H9 (cell line): ENCODE data around the gene TMC6. TPM values are rescaled to one million over a fixed set of nuclear protein-coding genes. Genes with fewer than 3 reads are reported as not detected.
A peak's percentile ranks its signal among the peaks of the same experiment; 100 is the strongest.

Source experiments
- DNase-seq: peaks from one replicate; pipeline ENCODE4 v3.0.0-alpha.2; 2017
- H2AFZ ChIP-seq: one replicate; pipeline ENCODE4 v1.6.1; 2013; ENCODE audit warnings: mild to moderate bottlenecking, low read length, control low read depth, moderate library complexity
- H2AK5ac ChIP-seq: 2 replicates; pipeline ENCODE4 v1.6.1; 2013; ENCODE audit warnings: low read length, control low read depth, mixed read lengths; ENCODE audit not compliant: insufficient read length
- H2BK120ac ChIP-seq: one replicate; pipeline ENCODE4 v1.6.1; 2013; ENCODE audit warnings: low read depth, mild to moderate bottlenecking, low read length, control low read depth, inconsistent platforms; ENCODE audit not compliant: poor library complexity, severe bottlenecking
- H2BK12ac ChIP-seq: 2 replicates; pipeline ENCODE4 v1.6.1; 2013; ENCODE audit warnings: low read length, control low read depth, mixed read lengths, low read depth; ENCODE audit not compliant: insufficient read length
- H2BK15ac ChIP-seq: 2 replicates; pipeline ENCODE4 v1.6.1; 2013; ENCODE audit warnings: low read depth, low read length, control low read depth
- H2BK20ac ChIP-seq: one replicate; pipeline ENCODE4 v1.6.1; 2013; ENCODE audit warnings: low read depth, mild to moderate bottlenecking, low read length, control low read depth, inconsistent platforms; ENCODE audit not compliant: poor library complexity, severe bottlenecking
- H2BK5ac ChIP-seq: 2 replicates; pipeline ENCODE4 v1.6.1; 2013; ENCODE audit warnings: low read length, control low read depth, mixed read lengths; ENCODE audit not compliant: insufficient read length
- H3K14ac ChIP-seq: 2 replicates; pipeline ENCODE4 v1.6.1; 2013; ENCODE audit warnings: low read length, control low read depth; ENCODE audit not compliant: insufficient read depth
- H3K18ac ChIP-seq: 2 replicates; pipeline ENCODE4 v1.6.1; 2013; ENCODE audit warnings: low read depth, mild to moderate bottlenecking, mixed read lengths, low read length, control low read depth; ENCODE audit not compliant: insufficient read length
- H3K23ac ChIP-seq: 2 replicates; pipeline ENCODE4 v1.6.1; 2013; ENCODE audit warnings: low read length, control low read depth, mixed read lengths, low read depth; ENCODE audit not compliant: insufficient read length
- H3K23me2 ChIP-seq: 2 replicates; pipeline ENCODE4 v1.6.1; 2013; ENCODE audit warnings: low read depth, mild to moderate bottlenecking, mixed read lengths, low read length, control low read depth; ENCODE audit not compliant: insufficient read length, poor library complexity, severe bottlenecking
- H3K27ac ChIP-seq: 2 replicates; pipeline ENCODE4 v1.5.1; 2013; ENCODE audit warnings: low read length, control low read depth, mixed read lengths, low read depth; ENCODE audit not compliant: insufficient read length
- H3K27me3 ChIP-seq: 2 replicates; pipeline ENCODE4 v1.6.1; 2013; ENCODE audit warnings: low read length, control low read depth, inconsistent platforms; ENCODE audit not compliant: insufficient read depth
- H3K4ac ChIP-seq: 2 replicates; pipeline ENCODE4 v1.6.1; 2013; ENCODE audit warnings: low read depth, mild to moderate bottlenecking, control low read depth, inconsistent platforms, low read length, moderate library complexity
- H3K4me1 ChIP-seq: 2 replicates; pipeline ENCODE4 v1.6.1; 2013; ENCODE audit warnings: low read length, control low read depth, inconsistent platforms; ENCODE audit not compliant: insufficient read depth
- H3K4me2 ChIP-seq: 2 replicates; pipeline ENCODE4 v1.6.1; 2013; ENCODE audit warnings: low read length, control low read depth, mixed read lengths; ENCODE audit not compliant: insufficient read length, insufficient read depth
- H3K56ac ChIP-seq: 2 replicates; pipeline ENCODE4 v1.6.1; 2013; ENCODE audit warnings: low read depth, mild to moderate bottlenecking, mixed read lengths, low read length, control low read depth; ENCODE audit not compliant: insufficient read length
- H3K79me1 ChIP-seq: 2 replicates; pipeline ENCODE4 v1.6.1; 2013; ENCODE audit warnings: low read depth, mild to moderate bottlenecking, moderate library complexity, low read length, control low read depth, inconsistent platforms; ENCODE audit not compliant: insufficient read depth, poor library complexity, severe bottlenecking
- H3K79me2 ChIP-seq: 2 replicates; pipeline ENCODE4 v1.6.1; 2013; ENCODE audit warnings: low read length, control low read depth, inconsistent platforms; ENCODE audit not compliant: insufficient read depth
- H3K9ac ChIP-seq: 2 replicates; pipeline ENCODE4 v1.6.1; 2013; ENCODE audit warnings: low read length, control low read depth, mixed read lengths; ENCODE audit not compliant: insufficient read length; ENCODE audit errors: extremely low read depth
- H3K9me3 ChIP-seq: one replicate; pipeline ENCODE4 v1.6.1; 2013; ENCODE audit warnings: low read depth, low read length, inconsistent platforms; ENCODE audit not compliant: control insufficient read depth
- H3T11ph ChIP-seq: one replicate; pipeline ENCODE4 v1.6.1; 2013; ENCODE audit warnings: mild to moderate bottlenecking, low read length, control low read depth, inconsistent platforms
- H4K20me1 ChIP-seq: one replicate; pipeline ENCODE4 v1.6.1; 2013; ENCODE audit not compliant: control insufficient read depth, insufficient read length, insufficient read depth
- H4K5ac ChIP-seq: 2 replicates; pipeline ENCODE4 v1.6.1; 2013; ENCODE audit warnings: low read depth, mild to moderate bottlenecking, mixed read lengths, low read length, control low read depth; ENCODE audit not compliant: insufficient read length
- H4K8ac ChIP-seq: replicated peaks from 2 replicates; pipeline ENCODE4 v1.6.1; 2013; ENCODE audit warnings: low read length, control low read depth, mixed read lengths, low read depth; ENCODE audit not compliant: insufficient read length
- H4K91ac ChIP-seq: 2 replicates; pipeline ENCODE4 v1.6.1; 2013; ENCODE audit warnings: low read depth, mild to moderate bottlenecking, moderate library complexity, mixed read lengths, low read length, control low read depth; ENCODE audit not compliant: insufficient read length
- H3K27ac Mint-ChIP-seq, 3 experiments: 2 replicates in 2 of 3; 3 replicates in 1 of 3; pipeline ENCODE4 v1.8.0; 2020 to 2021; ENCODE audit warnings: mixed read lengths in 3 of 3, mild to moderate bottlenecking in 1 of 3, moderate library complexity in 1 of 3
- H3K27me3 Mint-ChIP-seq: 2 replicates; pipeline ENCODE4 v1.8.0; 2021; ENCODE audit warnings: low read depth, mild to moderate bottlenecking, moderate library complexity, mixed read lengths
- H3K36me3 Mint-ChIP-seq, 3 experiments: 2 replicates in 2 of 3; 3 replicates in 1 of 3; pipeline ENCODE4 v1.8.0; 2020 to 2021; ENCODE audit warnings: low read depth in 3 of 3, mixed read lengths in 3 of 3; ENCODE audit not compliant: insufficient read depth in 1 of 3
- H3K4me1 Mint-ChIP-seq, 2 experiments: 2 replicates each; pipeline ENCODE4 v1.8.0; 2020; ENCODE audit warnings: mixed read lengths in 2 of 2
- H3K4me3 Mint-ChIP-seq, 2 experiments: 2 replicates in 1 of 2; 3 replicates in 1 of 2; pipeline ENCODE4 v1.8.0; 2020 to 2021; ENCODE audit warnings: mild to moderate bottlenecking in 2 of 2, mixed read lengths in 2 of 2, moderate library complexity in 1 of 2
- H3K9me3 Mint-ChIP-seq, 2 experiments: 2 replicates in 1 of 2; 3 replicates in 1 of 2; pipeline ENCODE4 v1.8.0; 2020; ENCODE audit warnings: mild to moderate bottlenecking in 2 of 2, mixed read lengths in 2 of 2, moderate library complexity in 1 of 2
- CTCF ChIP-seq: fragments of 200-600 bp; sonication (generic); conservative IDR thresholded peaks from 3 replicates; pipeline ENCODE4 v1.8.0; 2021; ENCODE audit warnings: antibody characterized with exemption, mild to moderate bottlenecking
- WGBS: extraction: QIAGEN DNeasy Blood & Tissue Kit; methylation state at CpG from one replicate; pipeline ENCODE4 v1.1.7; 2013; ENCODE audit warnings: missing lambda C conversion rate, low lambda C conversion rate, mixed read lengths; ENCODE audit not compliant: insufficient read length; ENCODE audit errors: extremely low coverage; 5-methylcytosine and 5-hydroxymethylcytosine counted together
- total RNA-seq: library from RNA; stranded (reverse); gene quantifications from 2 replicates; pipeline ENCODE4 v1.2.1, GENCODE V29; 2021

TMC6 gene
- total RNA-seq, 1 experiment from 2014 or later: 86.8 TPM

- TF ChIP-seq CTCF: no peak
- Histone ChIP-seq H2BK15ac (no peak overlapping the region), H3K79me1 (no peaks in the 10 kb centered on the region), H3K56ac (no peak overlapping the region), H4K91ac (no peak overlapping the region), H4K8ac (no peak overlapping the region), H3K4me2 (no peak overlapping the region), H3K23me2 (no peaks in the 10 kb centered on the region), H3K27me3 (no peaks in the 10 kb centered on the region), H3K27ac (no peak overlapping the region), H3K18ac (no peak overlapping the region), H2AK5ac (no peak overlapping the region), H2BK20ac (no peak overlapping the region), H3K14ac (no peak overlapping the region), H3T11ph (no peak overlapping the region), H3K4ac (no peak overlapping the region), H2AFZ (no peak overlapping the region), H3K79me2 (no peaks in the 10 kb centered on the region), H2BK5ac (no peak overlapping the region), H2BK120ac (no peak overlapping the region), H3K4me1 (no peaks in the 10 kb centered on the region), H2BK12ac (no peak overlapping the region), H4K5ac (no peak overlapping the region), H4K20me1 (no peaks in the 10 kb centered on the region), H3K9me3 (peaks cover 12% of the 10 kb centered on the region), H3K23ac (no peak overlapping the region), H3K9ac (no peak overlapping the region)
- Mint-ChIP-seq H3K27ac (no peak overlapping the region), H3K4me1 (peaks cover 5 to 6% of the 10 kb centered on the region in 2 experiments; a peak in 3 of 4 replicates), H3K9me3 (peaks cover 18% of the 10 kb centered on the region in 2 experiments), H3K36me3 (peaks cover 36 to 57% (median 52%) of the 10 kb centered on the region in 3 experiments), H3K4me3 (no peak overlapping the region), H3K27me3 (no peaks in the 10 kb centered on the region)
- peak; percentile 34 for DNase-seq
- no CpG with 5 or more reads among the region's 28 CpGs for WGBS
Measured at GRCh38 chr17:78104540-78104941, 24.0 kb downstream of the TMC6 start.
